ENCODE measurements around the gene SYNC. TPM values are rescaled to one million over a fixed set of nuclear protein-coding genes. Genes with fewer than 3 reads are reported as not detected.
"Not testable (repeated sequence)": the region's sequence is repeated elsewhere in the genome, so short reads cannot be mapped to it uniquely, and the experiment has no call there.

The SYNC gene
- total and polyA plus RNA-seq, 2 experiments from 2014 or later: 60.5 to 103 TPM

GRCh38 chr1:32703479-32704291 lies 1.1 kb upstream of the SYNC start:
- Histone ChIP-seq H3K27me3 (replicated peaks; ENCODE audit: insufficient read depth) (no peaks in the 10 kb centered on the region), H3K9me2 (ENCODE audit: insufficient read depth) (no peaks in the 10 kb centered on the region), H3K36me3 (ENCODE audit: low read depth) (no peaks in the 10 kb centered on the region), H2AFZ (peak overlapping the region; percentile 69), H3K9ac (peak overlapping the region; percentile 94), H3K9me3 (ENCODE audit: low read depth) (no peaks in the 10 kb centered on the region), H3K79me2 (ENCODE audit: insufficient read depth) (peaks cover 37% of the 10 kb centered on the region), H3K4me2 (ENCODE audit: unreplicated experiment) (peak overlapping the region; percentile 99), H3K4me3 (peak overlapping the region; percentile 77), H3K27ac (peak overlapping the region; percentile 98), H4K20me1 (ENCODE audit: insufficient read depth) (no peaks in the 10 kb centered on the region), H3K4me1 (ENCODE audit: insufficient read depth) (peaks cover 38% of the 10 kb centered on the region), H3F3A (ENCODE audit: insufficient read depth) (peaks cover 20% of the 10 kb centered on the region)
- 21 to 28% methylated on average over 18 of the region's 18 CpGs for WGBS, 2 experiments (ENCODE audit: low coverage in 1 of 2, low lambda C conversion rate in 2 of 2, missing lambda C conversion rate in 2 of 2)
- TF ChIP-seq EZH2 (IDR thresholded peaks at IDR 0.05; ENCODE audit: insufficient read depth, poor library complexity, severe bottlenecking) (no peak), EZH2phosphoT487 (IDR thresholded peaks at IDR 0.05; ENCODE audit: insufficient read depth, low read depth) (no peak)
- peak; percentile 94 for DNase-seq
- in situ Hi-C loops (cut with MboI): no loop called here

- H3F3A ChIP-seq (ENCODE audit: insufficient read depth): peaks cover 20% of the 10 kb centered on the region
- peak overlapping the region; percentile 77 for H3K4me3 ChIP-seq
- TF ChIP-seq EZH2 (IDR thresholded peaks at IDR 0.05; ENCODE audit: insufficient read depth, poor library complexity, severe bottlenecking): no peak
- no peak for TF ChIP-seq EZH2phosphoT487 (IDR thresholded peaks at IDR 0.05; ENCODE audit: insufficient read depth, low read depth)
- WGBS, 2 experiments (ENCODE audit: low coverage in 1 of 2, low lambda C conversion rate in 2 of 2, missing lambda C conversion rate in 2 of 2): 1 to 3% methylated on average over 13 to 22 of the region's 27 CpGs
- H3K36me3 ChIP-seq (ENCODE audit: low read depth): no peaks in the 10 kb centered on the region
- H3K27me3 ChIP-seq (replicated peaks; ENCODE audit: insufficient read depth): no peaks in the 10 kb centered on the region
- peak overlapping the region; percentile 31 for H2AFZ ChIP-seq
- H3K9ac ChIP-seq: peak overlapping the region; percentile 94
- H3K4me2 ChIP-seq (ENCODE audit: unreplicated experiment): peak overlapping the region; percentile 99
- DNase-seq: peak; percentile 66
- H3K79me2 ChIP-seq (ENCODE audit: insufficient read depth): peaks cover 53% of the 10 kb centered on the region
- peaks cover 38% of the 10 kb centered on the region for H3K4me1 ChIP-seq (ENCODE audit: insufficient read depth)
- in situ Hi-C loops (cut with MboI): no loop called here
- H3K9me2 ChIP-seq (ENCODE audit: insufficient read depth): no peaks in the 10 kb centered on the region
- H3K27ac ChIP-seq: peak overlapping the region; percentile 98
- H3K9me3 ChIP-seq (ENCODE audit: low read depth): no peaks in the 10 kb centered on the region
- no peaks in the 10 kb centered on the region for H4K20me1 ChIP-seq (ENCODE audit: insufficient read depth)
Observed at GRCh38 chr1:32701951-32702598, 495 bp downstream of the SYNC start.

GRCh38 chr1:32701421-32701911 lies 1.1 kb downstream of the SYNC start:
- H3K27ac ChIP-seq: peak overlapping the region; percentile 98
- no peaks in the 10 kb centered on the region for H3K36me3 ChIP-seq (ENCODE audit: low read depth)
- H4K20me1 ChIP-seq (ENCODE audit: insufficient read depth): no peaks in the 10 kb centered on the region
- WGBS, 2 experiments (ENCODE audit: low coverage in 1 of 2, low lambda C conversion rate in 2 of 2, missing lambda C conversion rate in 2 of 2): 10 to 12% methylated on average over 6 of the region's 6 CpGs
- H3K79me2 ChIP-seq (ENCODE audit: insufficient read depth): peaks cover 59% of the 10 kb centered on the region
- H2AFZ ChIP-seq: peak overlapping the region; percentile 31; the same call in 1 of the 2 replicates
- H3K4me3 ChIP-seq: peak overlapping the region; percentile 77
- H3K9ac ChIP-seq: peak overlapping the region; percentile 94
- H3K27me3 ChIP-seq (replicated peaks; ENCODE audit: insufficient read depth): no peaks in the 10 kb centered on the region
- no peaks in the 10 kb centered on the region for H3K9me2 ChIP-seq (ENCODE audit: insufficient read depth)
- peaks cover 19% of the 10 kb centered on the region for H3F3A ChIP-seq (ENCODE audit: insufficient read depth)
- peak overlapping the region; percentile 99 for H3K4me2 ChIP-seq (ENCODE audit: unreplicated experiment)
- H3K4me1 ChIP-seq (ENCODE audit: insufficient read depth): peaks cover 38% of the 10 kb centered on the region
- in situ Hi-C loops (cut with MboI): no loop called here
- TF ChIP-seq EZH2 (IDR thresholded peaks at IDR 0.05; ENCODE audit: insufficient read depth, poor library complexity, severe bottlenecking) (no peak), EZH2phosphoT487 (IDR thresholded peaks at IDR 0.05; ENCODE audit: insufficient read depth, low read depth) (no peak)
- peak; percentile 50 for DNase-seq
- no peaks in the 10 kb centered on the region for H3K9me3 ChIP-seq (ENCODE audit: low read depth)

- H3K36me3 ChIP-seq (ENCODE audit: low read depth): peaks cover 27% of the 10 kb centered on the region
- H3F3A ChIP-seq (ENCODE audit: insufficient read depth); H3K9me2 ChIP-seq (ENCODE audit: insufficient read depth); H3K9ac ChIP-seq; H3K27me3 ChIP-seq (replicated peaks; ENCODE audit: insufficient read depth); H3K27ac ChIP-seq; H3K4me3 ChIP-seq; H4K20me1 ChIP-seq (ENCODE audit: insufficient read depth); H3K9me3 ChIP-seq (ENCODE audit: low read depth); H3K4me2 ChIP-seq (ENCODE audit: unreplicated experiment); DNase-seq; in situ Hi-C loops (cut with MboI); H2AFZ ChIP-seq: not testable (repeated sequence)
- 97% methylated on average over 8 of the region's 8 CpGs for WGBS, 2 experiments (ENCODE audit: low coverage in 1 of 2, low lambda C conversion rate in 2 of 2, missing lambda C conversion rate in 2 of 2)
- peaks cover 99% of the 10 kb centered on the region for H3K79me2 ChIP-seq (ENCODE audit: insufficient read depth)
- H3K4me1 ChIP-seq (ENCODE audit: insufficient read depth): peaks cover 30% of the 10 kb centered on the region
Observed at GRCh38 chr1:32696996-32697395, 5.6 kb downstream of the SYNC start.
